HFF-Myc (cell line): Measurements from ENCODE around the gene ZMYND8.

Source experiments
- DNase-seq: peaks from one replicate; pipeline ENCODE4 v3.0.0-alpha.2; 2011; ENCODE audit warnings: low read depth; ENCODE audit errors: extremely low read depth
- H3K4me3 ChIP-seq: replicated peaks from 2 replicates; pipeline ENCODE4 v1.5.1; 2011; ENCODE audit warnings: low read depth, mild to moderate bottlenecking, control low read depth, low read length
- TF ChIP-seq, protein P1 (sequence below): IDR thresholded peaks from 2 replicates; pipeline ENCODE4 v1.5.1; 2012; ENCODE audit warnings: mild to moderate bottlenecking, low read depth, low read length, control low read depth; ENCODE audit errors: missing control alignments

The ZMYND8 gene

DNA sequence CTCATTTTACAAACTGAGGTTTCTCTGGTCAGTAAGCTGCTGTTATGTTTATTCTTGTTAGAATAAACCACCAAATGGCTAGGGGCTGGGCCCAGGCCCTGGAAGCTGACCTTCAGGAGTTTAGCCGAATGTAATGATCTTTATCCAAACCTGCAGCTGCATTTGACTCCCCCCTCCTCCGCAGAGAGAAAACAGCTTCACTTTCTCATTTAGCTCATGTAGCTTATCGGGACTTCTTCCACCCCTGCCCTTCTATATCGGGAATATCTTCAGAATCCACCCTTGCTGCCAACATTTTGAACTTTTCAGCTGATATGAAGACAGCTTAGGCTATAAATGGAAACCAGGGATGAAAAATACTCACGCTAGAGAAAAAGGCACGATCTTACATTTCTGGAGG is 102.6 kb downstream of the ZMYND8 start:
- TF ChIP-seq, protein P1, sequence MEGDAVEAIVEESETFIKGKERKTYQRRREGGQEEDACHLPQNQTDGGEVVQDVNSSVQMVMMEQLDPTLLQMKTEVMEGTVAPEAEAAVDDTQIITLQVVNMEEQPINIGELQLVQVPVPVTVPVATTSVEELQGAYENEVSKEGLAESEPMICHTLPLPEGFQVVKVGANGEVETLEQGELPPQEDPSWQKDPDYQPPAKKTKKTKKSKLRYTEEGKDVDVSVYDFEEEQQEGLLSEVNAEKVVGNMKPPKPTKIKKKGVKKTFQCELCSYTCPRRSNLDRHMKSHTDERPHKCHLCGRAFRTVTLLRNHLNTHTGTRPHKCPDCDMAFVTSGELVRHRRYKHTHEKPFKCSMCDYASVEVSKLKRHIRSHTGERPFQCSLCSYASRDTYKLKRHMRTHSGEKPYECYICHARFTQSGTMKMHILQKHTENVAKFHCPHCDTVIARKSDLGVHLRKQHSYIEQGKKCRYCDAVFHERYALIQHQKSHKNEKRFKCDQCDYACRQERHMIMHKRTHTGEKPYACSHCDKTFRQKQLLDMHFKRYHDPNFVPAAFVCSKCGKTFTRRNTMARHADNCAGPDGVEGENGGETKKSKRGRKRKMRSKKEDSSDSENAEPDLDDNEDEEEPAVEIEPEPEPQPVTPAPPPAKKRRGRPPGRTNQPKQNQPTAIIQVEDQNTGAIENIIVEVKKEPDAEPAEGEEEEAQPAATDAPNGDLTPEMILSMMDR, result no peak
- no peak for DNase-seq
- no peak overlapping the region for H3K4me3 ChIP-seq

DNA sequence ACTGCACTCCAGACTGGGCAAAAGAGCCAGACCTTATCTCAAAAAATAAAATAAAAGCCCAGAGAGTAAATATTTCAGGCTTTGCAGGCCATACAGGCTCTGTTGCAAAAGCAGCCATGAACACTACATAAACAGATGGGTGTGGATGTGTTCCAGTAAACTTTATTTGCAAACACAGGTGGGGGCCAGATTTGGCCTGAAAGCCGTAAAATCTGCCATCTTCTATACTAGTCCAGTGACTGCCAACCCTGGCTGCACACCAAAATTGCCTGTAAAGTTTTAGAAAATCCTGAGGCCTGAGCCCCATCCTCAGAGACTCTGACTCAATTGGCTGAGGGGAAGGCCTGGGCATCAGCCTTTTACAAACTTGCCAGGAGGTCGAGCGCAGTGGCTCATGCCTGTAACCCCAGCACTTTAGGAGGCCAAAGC is 103.6 kb downstream of the ZMYND8 start:
- no peak overlapping the region for H3K4me3 ChIP-seq

DNA sequence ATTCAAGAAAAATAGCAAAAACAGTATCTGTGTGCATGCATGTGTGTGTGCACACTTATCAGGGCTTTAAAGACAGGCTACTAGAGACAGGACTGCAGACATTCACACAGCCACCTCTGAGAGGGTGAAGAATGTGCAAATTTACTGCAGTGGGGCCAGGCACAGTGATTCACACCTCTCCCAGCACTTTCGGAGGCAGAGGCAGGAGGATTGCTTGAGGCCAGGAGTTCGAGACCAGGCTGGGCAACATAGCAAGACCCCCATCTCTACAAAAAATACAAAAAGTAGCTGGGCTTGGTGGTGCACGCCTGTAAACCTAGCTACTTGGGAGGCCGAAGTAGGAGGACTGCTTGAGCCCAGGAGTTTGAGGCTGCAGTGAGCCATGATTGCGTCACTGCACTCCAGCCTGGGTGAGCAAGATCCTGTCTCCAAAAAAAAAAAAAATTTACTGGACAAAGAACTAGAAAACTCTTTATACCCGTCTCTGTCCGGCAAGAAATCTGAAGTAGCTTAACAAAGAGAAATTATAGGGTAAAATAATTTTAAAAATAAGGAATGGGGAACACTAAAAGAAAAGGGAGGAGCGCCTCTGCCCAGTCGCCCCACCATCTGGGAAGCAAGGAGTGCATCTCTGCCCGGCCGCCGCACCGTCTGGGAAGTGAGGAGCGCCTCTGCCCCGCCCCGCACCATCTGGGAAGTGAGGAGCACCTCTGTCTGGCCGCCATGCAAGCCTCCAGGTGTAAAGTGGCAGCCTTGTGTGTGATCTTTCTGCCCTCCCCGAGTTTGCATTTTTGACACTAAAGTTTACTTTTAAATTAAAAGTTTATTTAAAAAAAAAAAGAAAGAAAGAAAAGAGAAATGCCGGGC is 105.1 kb downstream of the ZMYND8 start:
- H3K4me3 ChIP-seq, result no peak overlapping the region
- DNase-seq, result no peak
- TF ChIP-seq, protein P1, result no peak

More for the DNA sequence above, 103.6 kb downstream of the ZMYND8 start:
- DNase-seq, result no peak
- TF ChIP-seq, protein P1, result no peak

DNA sequence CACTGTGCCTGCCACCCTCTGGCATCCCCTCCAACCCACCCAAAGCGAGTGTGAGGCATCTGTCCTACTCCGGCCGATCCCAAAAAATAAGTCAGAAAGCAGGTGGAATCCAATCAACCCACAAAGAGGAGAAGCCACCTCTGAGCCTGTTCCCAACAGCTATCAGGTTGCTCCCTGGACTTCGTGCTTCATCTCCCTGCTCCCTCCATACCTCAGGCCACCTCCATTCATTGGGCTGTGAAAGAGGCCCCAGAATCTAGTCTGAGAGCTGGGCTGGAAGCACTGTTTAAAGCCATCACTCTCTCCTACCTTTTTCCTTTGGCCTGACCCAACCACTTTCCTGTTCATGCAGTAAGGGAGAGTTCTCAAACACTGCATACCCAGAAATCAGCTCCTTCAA is 106.1 kb downstream of the ZMYND8 start:
- TF ChIP-seq, protein P1, result no peak
- DNase-seq, result no peak
- H3K4me3 ChIP-seq, result no peak overlapping the region

DNA sequence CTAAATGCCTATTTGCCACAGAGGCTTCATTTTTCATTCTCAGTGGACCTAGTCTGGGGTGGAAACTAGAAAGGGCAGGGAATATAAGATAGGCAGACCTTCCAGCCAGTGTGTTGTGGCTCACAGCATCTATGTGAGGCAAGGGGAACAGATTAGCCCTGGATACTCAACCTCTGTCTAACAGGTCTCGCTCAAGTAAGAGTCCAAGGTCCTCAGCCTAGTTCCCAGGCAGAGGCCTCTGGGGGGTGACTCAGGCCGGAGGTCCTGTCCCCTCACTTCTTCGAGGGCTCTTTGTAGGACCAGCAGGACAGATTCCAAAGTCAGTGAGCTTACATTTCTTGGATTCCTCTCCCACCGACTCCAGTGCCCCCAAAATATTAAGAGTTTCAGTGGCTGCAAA is 106.6 kb downstream of the ZMYND8 start:
- TF ChIP-seq, protein P1, result no peak
- no peak for DNase-seq
- H3K4me3 ChIP-seq, result no peak overlapping the region

DNA sequence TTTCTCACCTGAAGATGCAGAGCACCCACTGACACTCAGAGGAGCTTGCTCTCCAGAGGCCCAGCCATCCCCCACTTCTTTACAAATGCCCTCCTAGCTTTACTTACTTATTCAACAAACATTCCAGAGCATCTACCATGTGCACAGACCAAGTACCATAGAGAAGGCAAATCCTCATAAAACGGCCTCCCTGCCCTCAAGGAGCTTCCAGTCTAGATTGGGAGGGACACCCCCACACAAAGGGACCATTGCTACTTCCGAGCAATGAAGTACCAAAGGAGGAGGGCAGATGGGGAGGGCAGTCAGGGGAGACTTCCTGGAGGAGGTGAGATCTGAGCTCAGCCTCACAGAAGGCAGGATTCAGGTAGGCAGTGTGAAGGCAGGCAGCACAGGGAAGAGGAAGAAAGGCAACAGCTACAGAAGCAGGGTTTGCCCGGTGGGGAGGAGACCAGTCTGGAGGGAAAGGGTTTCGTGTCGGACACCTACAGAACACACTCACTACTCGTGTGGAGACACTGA is 108.0 kb downstream of the ZMYND8 start:
- TF ChIP-seq, protein P1, result no peak
- no peak for DNase-seq
- H3K4me3 ChIP-seq, result no peak overlapping the region
